ENCODE results near the gene AKR1B1.

AKR1B1 gene

DNA sequence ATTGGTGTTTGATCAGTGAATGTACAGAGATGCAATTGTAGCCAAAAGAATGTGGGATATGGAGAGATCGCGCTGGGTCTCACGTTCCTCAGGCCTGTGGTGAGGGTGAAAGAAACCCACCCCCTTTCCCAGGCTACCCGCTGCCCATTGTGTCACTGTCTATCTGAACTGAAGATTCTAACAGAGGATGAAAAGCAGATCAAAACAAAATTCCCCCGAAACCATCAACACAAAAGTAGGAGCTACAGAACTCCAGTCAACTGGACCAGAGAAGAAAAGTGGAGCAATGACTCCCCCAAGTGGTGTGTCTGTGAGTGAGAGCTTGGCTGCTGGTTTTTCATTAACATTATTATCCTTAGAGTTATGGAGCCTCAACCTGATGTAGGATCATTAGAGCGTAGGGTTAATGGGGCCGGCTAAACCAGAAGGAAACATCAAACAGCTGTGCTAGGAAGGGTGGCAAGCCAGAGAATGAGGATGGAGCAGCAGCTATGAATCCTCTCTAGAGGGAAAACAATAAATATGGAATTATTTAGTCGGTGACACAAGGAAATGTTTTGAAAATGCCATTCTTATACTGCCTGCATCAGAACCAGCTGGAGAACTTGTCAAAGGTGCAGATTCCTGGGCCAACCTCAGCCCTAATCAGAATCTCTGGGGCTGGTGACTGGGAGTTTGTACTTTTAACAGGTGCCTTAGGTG is 38.3 kb downstream of the AKR1B1 start:
- DNase-seq (ENCODE audit: extremely low read depth, low read depth) = peak; percentile 38
- TF ChIP-seq CTCF (IDR thresholded peaks at IDR 0.05; ENCODE audit: low read depth, low read length) = peak; percentile 77

DNA sequence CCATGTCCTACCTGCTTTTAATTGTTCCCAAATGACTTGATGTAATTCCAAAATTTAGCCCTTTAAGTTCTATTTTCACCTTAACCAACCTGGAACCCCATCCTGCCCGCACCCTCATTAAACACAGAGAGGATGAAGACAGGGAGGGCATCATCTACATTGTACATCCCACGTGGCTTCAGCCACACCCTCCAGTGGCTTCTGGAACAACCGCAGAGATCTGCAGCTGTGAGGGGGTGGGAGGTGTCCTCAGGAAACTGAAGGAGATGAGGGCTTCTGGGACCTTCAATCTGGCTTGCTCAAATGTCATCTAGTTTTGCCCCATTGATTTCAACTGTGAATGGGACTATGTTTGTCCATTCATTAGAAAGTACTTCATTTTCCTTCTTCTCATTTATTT is 39.0 kb downstream of the AKR1B1 start:
- no peak for TF ChIP-seq CTCF (IDR thresholded peaks at IDR 0.05; ENCODE audit: low read depth, low read length)
- DNase-seq (ENCODE audit: extremely low read depth, low read depth) = no peak

DNA sequence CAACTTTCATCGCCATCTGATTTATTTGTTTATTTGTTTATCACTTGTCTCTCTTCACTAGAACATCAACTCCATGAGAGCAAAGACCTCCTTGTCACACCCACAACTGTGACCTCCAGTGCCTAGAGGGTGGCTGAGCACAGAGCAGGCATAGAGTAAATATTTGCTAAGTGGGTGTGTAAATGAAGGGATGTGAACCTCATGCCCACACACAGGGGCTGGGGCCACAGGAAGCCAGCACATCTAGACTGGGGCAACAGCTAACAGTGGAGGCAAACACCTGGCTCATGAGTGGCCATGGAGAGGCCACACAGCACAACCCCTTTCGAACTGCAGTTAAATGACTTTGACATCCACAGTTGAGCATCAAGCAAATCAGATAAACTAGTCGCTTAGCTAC is 39.8 kb downstream of the AKR1B1 start:
- TF ChIP-seq CTCF (IDR thresholded peaks at IDR 0.05; ENCODE audit: low read depth, low read length) = no peak
- no peak for DNase-seq (ENCODE audit: extremely low read depth, low read depth)

DNA sequence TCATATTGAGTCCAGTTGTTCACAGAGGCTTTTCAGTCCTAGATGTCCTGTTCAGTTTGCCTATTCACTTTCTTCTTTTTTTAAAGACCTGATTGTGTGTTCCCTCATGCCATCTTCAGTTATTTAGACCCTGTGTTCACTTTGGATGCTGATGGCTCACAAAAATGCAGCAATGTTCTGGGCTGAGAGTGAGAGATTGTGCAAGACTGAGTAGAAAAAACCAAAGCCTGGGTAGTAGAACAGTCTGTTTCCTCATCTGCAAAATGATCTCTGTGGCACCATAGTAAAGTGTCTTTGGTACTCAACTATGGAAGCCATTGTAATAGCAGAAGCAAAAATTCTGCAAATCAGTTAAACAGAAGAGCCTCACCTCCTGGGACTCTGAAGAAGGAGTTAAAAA is 43.2 kb downstream of the AKR1B1 start:
- no peak for DNase-seq (ENCODE audit: extremely low read depth, low read depth)

DNA sequence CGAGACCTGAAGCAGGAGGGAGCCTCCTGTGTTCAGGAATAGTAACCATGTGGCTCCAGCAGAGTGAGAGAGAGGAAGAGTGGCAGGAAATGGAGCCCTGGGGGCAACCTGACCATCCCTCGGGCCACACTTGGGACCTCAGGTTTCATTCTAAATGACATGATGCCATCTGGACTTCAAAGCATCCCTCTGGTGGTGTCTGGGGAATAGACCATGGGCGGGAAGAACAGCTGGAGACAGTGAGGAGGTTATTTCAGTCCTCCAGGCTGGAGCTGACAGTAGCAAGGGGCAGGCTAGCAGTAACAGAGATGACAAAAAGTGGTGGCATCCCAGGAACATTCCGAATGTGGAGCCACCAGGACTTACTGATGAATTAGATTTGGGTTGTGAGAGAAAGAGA is 44.8 kb downstream of the AKR1B1 start:
- DNase-seq (ENCODE audit: extremely low read depth, low read depth) = no peak
- TF ChIP-seq CTCF (IDR thresholded peaks at IDR 0.05; ENCODE audit: low read depth, low read length) = no peak

More for the DNA sequence above, 43.2 kb downstream of the AKR1B1 start:
- no peak for TF ChIP-seq CTCF (IDR thresholded peaks at IDR 0.05; ENCODE audit: low read depth, low read length)

- no peak for TF ChIP-seq CTCF (IDR thresholded peaks at IDR 0.05; ENCODE audit: low read depth, low read length)
Measured at GRCh38 chr7:134407311-134407710, 51.6 kb downstream of the AKR1B1 start.

GRCh38 chr7:134406431-134406830 is 52.5 kb downstream of the AKR1B1 start:
- no peak for TF ChIP-seq CTCF (IDR thresholded peaks at IDR 0.05; ENCODE audit: low read depth, low read length)
- no peak for DNase-seq (ENCODE audit: extremely low read depth, low read depth)

More at GRCh38 chr7:134407311-134407710, 51.6 kb downstream of the AKR1B1 start:
- no peak for DNase-seq (ENCODE audit: extremely low read depth, low read depth)

Data from AG09319 (cell line).